ENCODE measurements around the gene BORCS5.

DNA sequence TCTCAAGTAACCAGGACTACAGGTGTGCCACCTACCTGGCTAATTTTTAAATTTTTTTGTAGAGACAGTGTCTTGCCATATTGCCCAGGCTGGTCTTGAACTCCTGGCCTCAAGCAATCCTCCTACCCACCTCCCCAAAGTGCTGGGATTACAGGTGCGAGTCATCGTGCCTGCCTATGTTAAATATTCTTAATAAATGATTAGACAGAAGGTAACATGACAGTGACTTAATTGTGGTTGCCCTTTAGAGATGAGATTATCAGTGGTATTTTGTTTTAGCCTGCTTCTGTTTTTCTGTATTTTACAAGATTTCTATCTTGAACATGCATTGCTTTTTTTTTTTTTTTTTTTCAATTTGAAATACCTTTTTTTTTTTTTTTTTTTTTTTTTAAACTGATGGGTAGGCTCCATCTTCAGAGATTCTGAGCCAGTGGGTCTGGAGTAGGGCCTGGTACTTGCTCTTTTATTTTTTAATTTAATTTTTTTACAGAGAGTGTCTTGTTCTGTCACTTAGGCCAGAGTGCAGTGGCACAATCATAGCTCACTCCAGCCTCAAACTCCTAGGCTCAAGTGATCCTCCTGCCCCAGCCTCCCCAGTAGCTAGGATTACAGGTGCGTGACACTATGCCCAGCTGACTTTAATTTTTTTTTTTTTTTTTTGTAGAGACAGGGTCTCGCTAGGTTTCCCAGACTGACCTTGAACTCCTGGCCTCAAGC, 88.4 kb downstream of the BORCS5 start:
- TF ChIP-seq GABPA (IDR thresholded peaks at IDR 0.05; ENCODE audit: low read depth) = no peak
- TF ChIP-seq, protein P1, sequence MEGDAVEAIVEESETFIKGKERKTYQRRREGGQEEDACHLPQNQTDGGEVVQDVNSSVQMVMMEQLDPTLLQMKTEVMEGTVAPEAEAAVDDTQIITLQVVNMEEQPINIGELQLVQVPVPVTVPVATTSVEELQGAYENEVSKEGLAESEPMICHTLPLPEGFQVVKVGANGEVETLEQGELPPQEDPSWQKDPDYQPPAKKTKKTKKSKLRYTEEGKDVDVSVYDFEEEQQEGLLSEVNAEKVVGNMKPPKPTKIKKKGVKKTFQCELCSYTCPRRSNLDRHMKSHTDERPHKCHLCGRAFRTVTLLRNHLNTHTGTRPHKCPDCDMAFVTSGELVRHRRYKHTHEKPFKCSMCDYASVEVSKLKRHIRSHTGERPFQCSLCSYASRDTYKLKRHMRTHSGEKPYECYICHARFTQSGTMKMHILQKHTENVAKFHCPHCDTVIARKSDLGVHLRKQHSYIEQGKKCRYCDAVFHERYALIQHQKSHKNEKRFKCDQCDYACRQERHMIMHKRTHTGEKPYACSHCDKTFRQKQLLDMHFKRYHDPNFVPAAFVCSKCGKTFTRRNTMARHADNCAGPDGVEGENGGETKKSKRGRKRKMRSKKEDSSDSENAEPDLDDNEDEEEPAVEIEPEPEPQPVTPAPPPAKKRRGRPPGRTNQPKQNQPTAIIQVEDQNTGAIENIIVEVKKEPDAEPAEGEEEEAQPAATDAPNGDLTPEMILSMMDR (IDR thresholded peaks at IDR 0.05; ENCODE audit: insufficient read depth, low read length) = no peak
- no peak for TF ChIP-seq POLR2AphosphoS5 (IDR thresholded peaks at IDR 0.05; ENCODE audit: low read depth)
- no peak for TF ChIP-seq SPI1 (IDR thresholded peaks at IDR 0.05; ENCODE audit: borderline replicate concordance, low read depth)
- TF ChIP-seq, protein P2, sequence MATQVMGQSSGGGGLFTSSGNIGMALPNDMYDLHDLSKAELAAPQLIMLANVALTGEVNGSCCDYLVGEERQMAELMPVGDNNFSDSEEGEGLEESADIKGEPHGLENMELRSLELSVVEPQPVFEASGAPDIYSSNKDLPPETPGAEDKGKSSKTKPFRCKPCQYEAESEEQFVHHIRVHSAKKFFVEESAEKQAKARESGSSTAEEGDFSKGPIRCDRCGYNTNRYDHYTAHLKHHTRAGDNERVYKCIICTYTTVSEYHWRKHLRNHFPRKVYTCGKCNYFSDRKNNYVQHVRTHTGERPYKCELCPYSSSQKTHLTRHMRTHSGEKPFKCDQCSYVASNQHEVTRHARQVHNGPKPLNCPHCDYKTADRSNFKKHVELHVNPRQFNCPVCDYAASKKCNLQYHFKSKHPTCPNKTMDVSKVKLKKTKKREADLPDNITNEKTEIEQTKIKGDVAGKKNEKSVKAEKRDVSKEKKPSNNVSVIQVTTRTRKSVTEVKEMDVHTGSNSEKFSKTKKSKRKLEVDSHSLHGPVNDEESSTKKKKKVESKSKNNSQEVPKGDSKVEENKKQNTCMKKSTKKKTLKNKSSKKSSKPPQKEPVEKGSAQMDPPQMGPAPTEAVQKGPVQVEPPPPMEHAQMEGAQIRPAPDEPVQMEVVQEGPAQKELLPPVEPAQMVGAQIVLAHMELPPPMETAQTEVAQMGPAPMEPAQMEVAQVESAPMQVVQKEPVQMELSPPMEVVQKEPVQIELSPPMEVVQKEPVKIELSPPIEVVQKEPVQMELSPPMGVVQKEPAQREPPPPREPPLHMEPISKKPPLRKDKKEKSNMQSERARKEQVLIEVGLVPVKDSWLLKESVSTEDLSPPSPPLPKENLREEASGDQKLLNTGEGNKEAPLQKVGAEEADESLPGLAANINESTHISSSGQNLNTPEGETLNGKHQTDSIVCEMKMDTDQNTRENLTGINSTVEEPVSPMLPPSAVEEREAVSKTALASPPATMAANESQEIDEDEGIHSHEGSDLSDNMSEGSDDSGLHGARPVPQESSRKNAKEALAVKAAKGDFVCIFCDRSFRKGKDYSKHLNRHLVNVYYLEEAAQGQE (IDR thresholded peaks at IDR 0.05; ENCODE audit: insufficient replicate concordance, low read depth) = no peak

Measured in HL-60 (cell line).